Neural progenitor cell (in vitro differentiated cells): Measurements from ENCODE around the gene PER1. TPM values are rescaled to one million over a fixed set of nuclear protein-coding genes. Genes with fewer than 3 reads are reported as not detected.

ENCODE experiments used
- DNase-seq: peaks from one replicate; pipeline ENCODE4 v3.0.0-alpha.2; 2016; ENCODE audit warnings: low spot score
- H2AFZ ChIP-seq: fragments of 200-600 bp; sonication (generic); replicated peaks from 2 replicates; pipeline ENCODE4 v1.6.1; 2016; ENCODE audit warnings: antibody characterized with exemption
- H3F3A ChIP-seq: fragments of 200-600 bp; sonication (generic); 2 replicates; pipeline ENCODE4 v1.6.1; 2016; ENCODE audit warnings: antibody characterized with exemption, low read depth
- H3K27ac ChIP-seq: fragments of 200-600 bp; sonication (generic); 2 replicates; pipeline ENCODE4 v1.5.1; 2016; ENCODE audit warnings: mild to moderate bottlenecking
- H3K27me3 ChIP-seq: fragments of 200-600 bp; sonication (generic); 2 replicates; pipeline ENCODE4 v1.6.1; 2016; ENCODE audit warnings: mild to moderate bottlenecking, moderate library complexity
- H3K36me3 ChIP-seq: fragments of 200-600 bp; sonication (generic); 2 replicates; pipeline ENCODE4 v1.5.1; 2016
- H3K4me1 ChIP-seq: fragments of 200-600 bp; sonication (generic); 2 replicates; pipeline ENCODE4 v1.6.1; 2016; ENCODE audit warnings: mixed run types
- H3K4me2 ChIP-seq: fragments of 200-600 bp; sonication (generic); 2 replicates; pipeline ENCODE4 v1.6.1; 2016
- H3K4me3 ChIP-seq: fragments of 200-600 bp; sonication (generic); 2 replicates; pipeline ENCODE4 v1.5.1; 2016
- H3K79me2 ChIP-seq: fragments of 200-600 bp; sonication (generic); 2 replicates; pipeline ENCODE4 v1.6.1; 2016; ENCODE audit warnings: low read depth
- H3K9ac ChIP-seq: fragments of 200-600 bp; sonication (generic); 2 replicates; pipeline ENCODE4 v1.6.1; 2016
- H3K9me3 ChIP-seq: fragments of 200-600 bp; sonication (generic); 2 replicates; pipeline ENCODE4 v1.5.1; 2016; ENCODE audit warnings: low read depth
- H4K20me1 ChIP-seq: fragments of 200-600 bp; sonication (generic); 2 replicates; pipeline ENCODE4 v1.6.1; 2016; ENCODE audit warnings: low read depth
- H3K27ac Mint-ChIP-seq: 3 replicates; pipeline ENCODE4 v1.8.0; 2021; ENCODE audit warnings: mixed read lengths
- H3K27me3 Mint-ChIP-seq: 2 replicates; pipeline ENCODE4 v1.8.0; 2022; ENCODE audit warnings: low read depth, mild to moderate bottlenecking, inconsistent platforms, moderate library complexity, mixed read lengths; ENCODE audit not compliant: insufficient read depth
- H3K36me3 Mint-ChIP-seq: 3 replicates; pipeline ENCODE4 v1.8.0; 2021; ENCODE audit warnings: mixed read lengths
- H3K4me1 Mint-ChIP-seq: 3 replicates; pipeline ENCODE4 v1.8.0; 2021; ENCODE audit warnings: mixed read lengths
- H3K4me3 Mint-ChIP-seq: 3 replicates; pipeline ENCODE4 v1.8.0; 2021; ENCODE audit warnings: mild to moderate bottlenecking, moderate library complexity, mixed read lengths
- H3K9me3 Mint-ChIP-seq: 3 replicates; pipeline ENCODE4 v1.8.0; 2020; ENCODE audit warnings: mixed read lengths
- EZH2 ChIP-seq: fragments of 200-600 bp; sonication (generic); IDR thresholded peaks from 2 replicates; pipeline ENCODE4 v1.6.1; 2017; ENCODE audit warnings: antibody characterized with exemption, mild to moderate bottlenecking, moderate library complexity
- EZH2phosphoT487 ChIP-seq: fragments of 200-600 bp; sonication (generic); IDR thresholded peaks from 2 replicates; pipeline ENCODE4 v1.6.1; 2017; ENCODE audit warnings: antibody characterized with exemption
- total RNA-seq: library from RNA; depleted of rRNA; stranded (reverse); fragments of >200 nt; gene quantifications from 2 replicates; pipeline ENCODE4 v1.2.3, GENCODE V29; 2015; ENCODE audit warnings: low replicate concordance
- TF ChIP-seq, protein P1 (sequence below): fragments of 200-600 bp; sonication (generic); IDR thresholded peaks from 2 replicates; pipeline ENCODE4 v1.5.1; 2017; ENCODE audit warnings: antibody characterized with exemption, mild to moderate bottlenecking

The PER1 gene
- total RNA-seq, 1 donor from 2014 or later: 3.2 TPM

GRCh38 chr17:8167526-8167925, 15.3 kb upstream of the PER1 start:
- Histone ChIP-seq H3K9me3 (no peaks in the 10 kb centered on the region), H3F3A (peaks cover 27% of the 10 kb centered on the region), H3K4me1 (peaks cover 18% of the 10 kb centered on the region), H3K79me2 (peaks cover 1% of the 10 kb centered on the region), H3K36me3 (no peaks in the 10 kb centered on the region), H3K9ac (no peak overlapping the region), H4K20me1 (no peaks in the 10 kb centered on the region), H2AFZ (no peak overlapping the region), H3K27ac (no peak overlapping the region), H3K27me3 (no peaks in the 10 kb centered on the region), H3K4me3 (no peak overlapping the region), H3K4me2 (no peak overlapping the region)
- Mint-ChIP-seq H3K9me3 (no peaks in the 10 kb centered on the region), H3K36me3 (no peaks in the 10 kb centered on the region), H3K27ac (no peak overlapping the region), H3K4me3 (no peak overlapping the region), H3K4me1 (peaks cover 37% of the 10 kb centered on the region), H3K27me3 (peaks cover 7% of the 10 kb centered on the region)
- TF ChIP-seq EZH2phosphoT487 (no peak), EZH2 (no peak)
- TF ChIP-seq, protein P1, sequence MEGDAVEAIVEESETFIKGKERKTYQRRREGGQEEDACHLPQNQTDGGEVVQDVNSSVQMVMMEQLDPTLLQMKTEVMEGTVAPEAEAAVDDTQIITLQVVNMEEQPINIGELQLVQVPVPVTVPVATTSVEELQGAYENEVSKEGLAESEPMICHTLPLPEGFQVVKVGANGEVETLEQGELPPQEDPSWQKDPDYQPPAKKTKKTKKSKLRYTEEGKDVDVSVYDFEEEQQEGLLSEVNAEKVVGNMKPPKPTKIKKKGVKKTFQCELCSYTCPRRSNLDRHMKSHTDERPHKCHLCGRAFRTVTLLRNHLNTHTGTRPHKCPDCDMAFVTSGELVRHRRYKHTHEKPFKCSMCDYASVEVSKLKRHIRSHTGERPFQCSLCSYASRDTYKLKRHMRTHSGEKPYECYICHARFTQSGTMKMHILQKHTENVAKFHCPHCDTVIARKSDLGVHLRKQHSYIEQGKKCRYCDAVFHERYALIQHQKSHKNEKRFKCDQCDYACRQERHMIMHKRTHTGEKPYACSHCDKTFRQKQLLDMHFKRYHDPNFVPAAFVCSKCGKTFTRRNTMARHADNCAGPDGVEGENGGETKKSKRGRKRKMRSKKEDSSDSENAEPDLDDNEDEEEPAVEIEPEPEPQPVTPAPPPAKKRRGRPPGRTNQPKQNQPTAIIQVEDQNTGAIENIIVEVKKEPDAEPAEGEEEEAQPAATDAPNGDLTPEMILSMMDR: no peak
- DNase-seq: no peak

DNA sequence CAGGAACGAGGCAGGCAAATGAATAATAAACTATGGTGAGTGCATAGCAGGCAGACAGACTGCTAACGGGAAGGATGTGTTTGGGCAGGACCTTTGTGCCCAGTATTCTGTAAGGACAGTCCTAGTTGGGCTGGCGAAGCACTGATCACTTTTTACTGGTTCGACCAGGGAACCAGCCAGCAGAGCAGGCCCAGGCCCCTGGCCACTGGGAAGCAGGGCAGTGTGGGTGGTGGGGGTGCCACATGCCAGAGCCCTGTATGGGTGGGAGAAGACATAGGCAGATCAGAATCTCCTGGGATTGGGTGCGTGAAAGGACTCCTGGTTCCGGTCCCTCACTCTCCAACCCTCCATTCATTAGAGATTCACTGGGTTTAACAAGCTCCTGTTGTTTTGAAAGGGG, 14.5 kb upstream of the PER1 start:
- peak overlapping the region; percentile 54 for H3K27ac Mint-ChIP-seq
- no peak overlapping the region for H3K4me3 Mint-ChIP-seq
- Histone ChIP-seq H3K9ac (no peak overlapping the region), H3K27ac (no peak overlapping the region), H4K20me1 (peaks cover 5% of the 10 kb centered on the region), H3K4me1 (peaks cover 20% of the 10 kb centered on the region), H3K4me3 (no peak overlapping the region), H3K4me2 (no peak overlapping the region), H2AFZ (no peak overlapping the region), H3K79me2 (peaks cover 9% of the 10 kb centered on the region), H3F3A (peaks cover 26% of the 10 kb centered on the region), H3K27me3 (no peaks in the 10 kb centered on the region), H3K36me3 (no peaks in the 10 kb centered on the region), H3K9me3 (no peaks in the 10 kb centered on the region)
- H3K27me3 Mint-ChIP-seq: peaks cover 7% of the 10 kb centered on the region
- no peaks in the 10 kb centered on the region for H3K36me3 Mint-ChIP-seq
- no peaks in the 10 kb centered on the region for H3K9me3 Mint-ChIP-seq
- no peak for DNase-seq
- TF ChIP-seq, protein P1: no peak
- TF ChIP-seq EZH2phosphoT487: no peak
- no peak for TF ChIP-seq EZH2
- H3K4me1 Mint-ChIP-seq: peaks cover 37% of the 10 kb centered on the region

GRCh38 chr17:8164815-8165131, 12.6 kb upstream of the PER1 start:
- H3K27me3 ChIP-seq: no peaks in the 10 kb centered on the region
- peaks cover 4% of the 10 kb centered on the region for H3K36me3 ChIP-seq
- H3K27ac ChIP-seq: no peak overlapping the region
- TF ChIP-seq EZH2 (no peak), EZH2phosphoT487 (no peak)
- TF ChIP-seq, protein P1: no peak
- H3K27me3 Mint-ChIP-seq: peaks cover 6% of the 10 kb centered on the region
- peaks cover 19% of the 10 kb centered on the region for H3K79me2 ChIP-seq
- no peak overlapping the region for H3K4me3 ChIP-seq
- H3K4me3 Mint-ChIP-seq: peak overlapping the region; percentile 65
- H2AFZ ChIP-seq: no peak overlapping the region
- peak overlapping the region; percentile 91 for H3K4me2 ChIP-seq
- peaks cover 23% of the 10 kb centered on the region for H3K4me1 ChIP-seq
- H3K9me3 Mint-ChIP-seq: no peaks in the 10 kb centered on the region
- no peak overlapping the region for H3K9ac ChIP-seq
- no peak for DNase-seq
- peaks cover 21% of the 10 kb centered on the region for H4K20me1 ChIP-seq
- H3K27ac Mint-ChIP-seq: peak overlapping the region; percentile 83
- peaks cover 7% of the 10 kb centered on the region for H3K36me3 Mint-ChIP-seq
- peaks cover 38% of the 10 kb centered on the region for H3F3A ChIP-seq
- H3K4me1 Mint-ChIP-seq: peaks cover 42% of the 10 kb centered on the region
- no peaks in the 10 kb centered on the region for H3K9me3 ChIP-seq
